HEK293 (cell line): ENCODE measurements around the gene SLC13A3.

Experiments
- CTCF ChIP-seq: fragments of 450-650 bp; formaldehyde crosslinking; IDR thresholded peaks from 2 replicates; pipeline ENCODE4 v1.5.1; 2016; ENCODE audit warnings: missing biosample characterization, missing genetic modification characterization
- SETDB1 ChIP-seq: IDR thresholded peaks from one replicate; pipeline ENCODE4 v1.6.1; 2017; ENCODE audit warnings: mild to moderate bottlenecking, low read length, moderate library complexity, mixed read lengths; ENCODE audit not compliant: insufficient read length
- ZNF274 ChIP-seq, 2 experiments: fragments of 200-500 bp in 1 of 2; fragments of 450-650 bp in 1 of 2; sonication (Bioruptor generic) in 1 of 2; formaldehyde crosslinking in 1 of 2; IDR thresholded peaks; 2 replicates each; pipeline versions ENCODE4 v1.5.1 to v1.6.1; 2014 to 2016; ENCODE audit warnings: borderline replicate concordance in 1 of 2, inconsistent platforms in 1 of 2, low read length in 1 of 2, missing biosample characterization in 1 of 2, missing genetic modification characterization in 1 of 2
- ZNF514 ChIP-seq: fragments of 450-650 bp; formaldehyde crosslinking; IDR thresholded peaks from 2 replicates; pipeline ENCODE4 v1.5.1; 2016; ENCODE audit warnings: missing biosample characterization, missing genetic modification characterization
- ZNF561 ChIP-seq: fragments of 450-650 bp; IDR thresholded peaks from 2 replicates; pipeline ENCODE4 v1.5.1; 2018; ENCODE audit warnings: missing biosample characterization, missing genetic modification characterization, borderline replicate concordance
- ZNF571 ChIP-seq: fragments of 450-650 bp; formaldehyde crosslinking; IDR thresholded peaks from 2 replicates; pipeline ENCODE4 v1.5.0; 2017; ENCODE audit warnings: missing biosample characterization, missing genetic modification characterization
- ZNF670 ChIP-seq: fragments of 450-650 bp; formaldehyde crosslinking; IDR thresholded peaks from 2 replicates; pipeline ENCODE4 v1.5.1; 2016; ENCODE audit warnings: missing biosample characterization, missing genetic modification characterization, low read depth

- TF ChIP-seq ZNF274 (IDR thresholded peaks at IDR 0.05; ENCODE audit: low read length) (no peak), ZNF274 (tag by site-specific recombination; IDR thresholded peaks at IDR 0.05; ENCODE audit: borderline replicate concordance) (no peak), ZNF670 (tag by site-specific recombination) (no peak), ZNF571 (tag by site-specific recombination) (no peak), ZNF561 (tag by site-specific recombination) (no peak), CTCF (tag by site-specific recombination) (no peak), ZNF514 (tag by site-specific recombination) (no peak), SETDB1 (no peak)
Measured at GRCh38 chr20:46691196-46691595, 39.9 kb upstream of the SLC13A3 start.
